ENCODE results near the gene DCAF4L1. TPM values are rescaled to one million over a fixed set of nuclear protein-coding genes. Genes with fewer than 3 reads are reported as not detected.

Gene DCAF4L1
- under 0.01 and 0.19 TPM in 2 replicates for total RNA-seq

GRCh38 chr4:41981456-41981855 lies at the start of gene DCAF4L1:
Gene DCAF4L1 (plus strand): TSS chr4:41981756. CDS start chr4:41981793, 37 bp downstream.

GRCh38 chr4:41934901-41935651 lies 46.5 kb upstream of the DCAF4L1 start, which contains the start of gene TMEM33:
Gene TMEM33 (plus strand): TSS chr4:41935429. CDS start chr4:41935485, 56 bp downstream.

DNA sequence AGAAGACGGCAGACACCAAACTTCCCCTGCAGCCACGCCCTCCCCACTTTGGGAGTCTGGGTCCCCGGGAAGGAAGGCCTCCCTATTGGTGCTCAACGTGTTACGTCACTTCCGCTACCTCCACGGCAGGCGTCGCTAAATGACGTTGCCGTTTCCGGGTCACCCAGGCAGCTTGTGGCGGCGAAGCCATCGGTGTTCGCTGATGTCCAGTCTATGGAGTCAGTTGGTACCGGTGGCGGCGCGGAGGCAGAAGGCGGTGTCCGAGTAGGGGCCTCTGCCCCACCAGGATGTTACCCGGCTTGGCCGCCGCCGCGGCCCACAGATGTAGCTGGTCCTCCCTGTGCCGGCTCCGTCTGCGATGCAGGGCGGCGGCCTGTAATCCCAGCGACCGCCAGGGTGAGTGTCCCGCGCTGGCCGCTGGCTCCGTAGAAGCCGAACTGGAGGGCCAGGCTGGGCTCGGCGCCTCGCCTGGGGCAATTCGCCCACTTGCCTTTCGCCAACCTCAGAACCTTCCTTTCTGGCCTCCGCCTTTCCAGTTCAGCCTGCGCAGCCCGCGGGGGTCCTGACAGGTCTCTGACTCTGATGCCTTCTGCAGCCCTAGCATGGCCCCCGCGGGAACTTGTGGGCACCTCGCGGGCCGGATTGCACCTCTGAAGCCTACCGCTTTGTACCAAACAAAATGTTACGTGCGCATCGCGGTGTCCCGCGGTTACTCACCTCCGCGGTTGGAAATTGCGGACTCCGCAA lies 9.0 kb downstream of the DCAF4L1 start, which contains the start of gene SLC30A9:
Gene SLC30A9 (plus strand): TSS at position 166 of the 747 bp plus-strand sequence. CDS start 122 bp downstream, at position 288.

Other genes with a start within 250 kb of the DCAF4L1 start
- gene PHOX2B, start 233.0 kb upstream of the DCAF4L1 start, total RNA-seq, result not detected in 2 replicates
- gene TMEM33, start 46.3 kb upstream of the DCAF4L1 start, total RNA-seq, result 25.7 and 73.2 TPM in 2 replicates
- 25.7 and 81.0 TPM in 2 replicates for gene SLC30A9, start 8.8 kb downstream of the DCAF4L1 start, total RNA-seq
- gene BEND4, start 170.9 kb downstream of the DCAF4L1 start, total RNA-seq, result 0.32 and 0.38 TPM in 2 replicates

Data from bladder microvascular endothelial cell (primary cell).